NCI-H1105 (cell line): ENCODE results near the gene CDKL2.

Source experiments
- DNase-seq: peaks from one replicate; lab custom pipeline; 2025; lab: John Stamatoyannopoulos, UW

Gene CDKL2

DNA sequence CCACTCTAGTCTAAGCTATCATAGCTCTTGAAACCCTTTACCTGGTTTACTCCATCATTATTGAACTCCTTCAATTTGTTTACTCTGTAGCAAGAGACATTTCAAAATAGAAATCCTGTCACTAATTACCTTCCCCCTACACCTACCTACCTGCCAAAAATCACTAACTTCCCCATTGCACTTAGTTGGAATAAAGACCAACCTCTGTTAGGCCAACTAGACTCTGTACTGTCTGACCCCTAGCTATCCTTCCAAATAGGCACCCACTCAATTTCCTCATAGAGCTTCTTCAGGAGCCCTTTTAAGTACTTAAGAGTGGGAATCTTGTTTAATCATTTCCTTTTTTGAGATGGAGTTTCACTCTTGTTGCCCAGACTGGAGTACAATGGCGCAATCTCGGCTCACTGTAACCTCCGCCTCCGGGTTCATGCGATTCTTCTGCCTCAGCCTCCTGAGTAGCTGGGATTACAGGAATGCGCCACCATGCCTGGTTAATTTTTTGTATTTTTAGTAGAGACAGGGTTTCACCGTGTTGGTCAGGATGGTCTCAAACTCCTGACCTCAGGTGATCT, 8.9 kb upstream of the CDKL2 start:
- DNase-seq = no peak

DNA sequence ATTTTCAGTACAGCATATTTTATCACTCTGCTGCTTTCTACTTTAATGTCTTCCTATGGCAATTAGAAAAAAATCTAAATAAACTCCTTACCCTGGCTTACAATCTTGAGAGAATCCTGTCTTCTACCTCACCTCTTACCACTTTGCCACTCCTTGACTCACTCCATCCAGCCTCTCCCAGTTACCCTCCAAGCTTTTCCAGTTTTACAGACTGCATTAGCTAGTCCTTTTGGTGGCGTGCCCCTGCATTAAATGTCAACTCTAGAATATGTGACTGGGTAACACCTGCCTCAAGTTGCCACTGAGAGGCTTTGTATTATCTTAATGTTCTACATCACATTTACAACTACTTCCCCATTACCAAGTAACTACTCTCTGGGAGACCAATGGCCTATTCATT, 7.5 kb upstream of the CDKL2 start:
- DNase-seq = no peak

DNA sequence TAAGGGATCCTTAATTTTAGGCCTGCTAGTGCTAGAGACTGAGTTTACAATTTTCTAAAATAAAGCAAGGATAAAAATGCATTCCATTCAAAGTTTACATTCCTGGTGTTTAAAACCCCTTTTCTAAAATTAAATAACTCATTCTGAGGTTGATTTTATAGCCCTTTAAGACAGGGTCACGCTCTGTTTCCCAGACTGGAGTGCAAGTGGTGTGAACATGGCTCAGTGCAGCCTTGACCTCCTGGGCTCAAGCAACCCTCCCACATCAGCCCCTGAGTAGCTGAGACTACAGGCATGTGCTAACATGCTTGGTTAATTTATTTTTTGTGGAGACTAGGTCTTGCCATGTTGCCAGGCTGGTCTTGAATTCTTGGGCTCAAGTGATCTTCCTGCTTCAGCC, 6.8 kb upstream of the CDKL2 start:
- DNase-seq = no peak

GRCh38 chr4:75634951-75635350, 4.6 kb upstream of the CDKL2 start:
- DNase-seq = no peak

GRCh38 chr4:75634281-75634680, 4.0 kb upstream of the CDKL2 start:
- no peak for DNase-seq

GRCh38 chr4:75633846-75634245, 3.5 kb upstream of the CDKL2 start:
- DNase-seq = no peak

DNA sequence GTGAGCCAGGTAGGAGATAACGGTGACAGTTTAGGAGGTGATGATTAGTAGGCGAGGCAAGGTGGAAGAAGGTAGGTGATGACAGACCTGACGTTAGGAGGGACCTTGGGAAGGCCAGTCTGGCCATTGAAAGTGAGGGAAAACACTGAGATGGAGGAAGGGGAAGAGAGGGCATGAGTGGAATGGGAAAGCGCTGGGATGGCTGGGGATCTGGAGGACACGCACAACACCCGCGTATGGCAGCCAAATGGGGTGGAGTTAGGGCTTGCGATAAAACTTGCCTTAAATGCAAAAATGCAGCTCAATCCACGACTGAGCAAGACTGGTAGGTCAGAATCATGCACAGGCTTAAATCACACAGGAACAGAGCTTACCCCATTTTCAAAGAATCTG, 605 bp upstream of the CDKL2 start:
- no peak for DNase-seq

GRCh38 chr4:75629239-75629638, 1.1 kb downstream of the CDKL2 start:
- no peak for DNase-seq

- no peak for DNase-seq
Measured at GRCh38 chr4:75623026-75623425, 7.3 kb downstream of the CDKL2 start.

DNA sequence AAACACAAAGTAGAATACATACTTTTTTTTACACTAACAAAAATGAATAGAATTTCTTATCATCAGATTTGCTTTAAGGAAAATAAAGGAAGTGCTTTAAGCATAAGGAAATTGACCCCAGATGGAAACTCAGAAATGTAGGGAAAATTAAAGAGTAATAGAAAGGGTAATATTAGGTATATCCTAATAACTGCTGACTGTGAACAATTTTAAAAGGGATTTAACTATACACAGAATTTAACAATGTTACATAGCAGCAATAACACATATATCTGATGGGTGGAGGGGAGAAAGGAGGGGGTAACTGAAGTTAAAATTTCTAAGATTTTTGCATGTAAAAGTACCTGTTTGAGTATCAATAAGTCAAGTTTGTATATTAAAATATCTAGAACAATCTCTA, 8.6 kb downstream of the CDKL2 start:
- DNase-seq = no peak

DNA sequence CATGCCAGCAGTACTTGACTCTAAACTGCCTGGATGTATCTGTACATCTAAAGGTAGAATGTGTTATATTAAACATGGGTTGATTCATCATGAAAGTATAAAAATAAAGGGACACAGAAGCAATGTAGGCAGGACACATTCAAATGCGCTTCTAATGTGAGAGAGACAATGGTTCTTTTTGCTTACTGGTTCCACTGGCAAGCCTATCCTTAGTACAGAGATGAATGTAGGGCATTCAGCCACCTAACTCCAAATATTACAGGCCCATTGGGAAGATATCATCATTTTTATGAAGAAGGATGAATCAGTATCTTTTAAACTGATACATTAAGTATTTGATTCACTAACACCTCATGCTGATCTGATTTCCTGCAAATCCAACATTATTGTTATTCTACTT, 18.0 kb downstream of the CDKL2 start:
- DNase-seq = no peak

- no peak for DNase-seq
Measured at GRCh38 chr4:75605928-75606327, 24.4 kb downstream of the CDKL2 start.

GRCh38 chr4:75599647-75600046, 30.7 kb downstream of the CDKL2 start:
- no peak for DNase-seq

- no peak for DNase-seq
Measured at GRCh38 chr4:75598390-75598789, 31.9 kb downstream of the CDKL2 start.

- no peak for DNase-seq
Measured at GRCh38 chr4:75596061-75596460, 34.3 kb downstream of the CDKL2 start.

DNA sequence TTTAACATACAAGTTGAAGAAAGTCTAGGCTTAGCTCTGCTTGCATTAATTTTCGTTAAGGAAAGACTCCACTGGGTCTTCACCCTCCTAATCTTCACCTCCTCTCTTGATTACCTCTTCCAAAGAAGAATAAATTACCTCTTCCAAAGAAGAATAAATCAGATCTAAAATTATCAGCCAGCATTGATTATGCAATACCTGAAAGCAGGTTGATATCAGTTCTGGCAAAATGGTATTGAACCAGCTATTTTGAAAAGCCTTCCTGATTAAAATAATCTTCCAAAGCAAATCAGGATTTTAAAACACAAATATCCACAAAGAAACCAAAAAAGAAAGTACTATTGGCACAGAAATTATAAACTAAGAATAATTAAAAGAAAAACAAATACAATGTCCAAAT, 36.9 kb downstream of the CDKL2 start:
- DNase-seq = no peak

- no peak for DNase-seq
Measured at GRCh38 chr4:75584067-75584466, 46.3 kb downstream of the CDKL2 start.

DNA sequence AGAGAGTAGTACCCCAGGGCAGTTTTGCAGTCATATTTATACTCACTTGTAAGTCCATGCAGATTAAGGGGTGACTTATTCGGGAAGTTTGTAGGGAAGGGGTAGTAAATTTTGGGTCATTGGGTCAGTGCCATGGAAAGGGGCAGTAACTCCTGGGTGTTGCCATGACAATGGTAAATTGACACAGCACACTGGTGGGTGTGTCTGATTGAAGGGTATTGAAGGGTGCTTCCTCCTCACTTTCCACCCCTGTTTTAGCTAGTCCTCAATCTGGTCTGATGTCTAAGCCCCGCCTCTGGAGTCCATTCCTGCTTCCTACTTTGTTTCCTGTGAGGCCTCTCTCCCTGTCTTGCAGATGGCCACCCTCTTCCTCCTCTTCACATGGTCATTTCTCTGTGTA, 62.6 kb downstream of the CDKL2 start:
- DNase-seq = no peak

DNA sequence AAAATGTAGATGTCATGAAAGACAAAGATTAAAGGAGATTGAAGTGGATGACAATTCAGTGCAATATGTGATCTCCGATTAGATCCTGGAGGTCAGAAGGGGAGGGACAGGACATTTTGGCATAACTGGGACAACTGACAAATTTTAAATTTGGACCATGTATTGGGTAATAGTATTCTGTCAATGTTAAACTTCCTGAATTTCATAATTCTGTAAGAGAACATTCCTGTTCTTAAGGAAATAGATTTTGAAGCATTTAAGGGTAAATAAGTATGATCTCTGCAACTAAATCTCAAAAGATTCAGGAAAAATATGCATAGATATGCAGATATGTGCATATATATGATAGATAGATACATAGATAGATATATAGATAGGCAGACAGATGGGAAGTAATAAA, 63.4 kb downstream of the CDKL2 start:
- no peak for DNase-seq

DNA sequence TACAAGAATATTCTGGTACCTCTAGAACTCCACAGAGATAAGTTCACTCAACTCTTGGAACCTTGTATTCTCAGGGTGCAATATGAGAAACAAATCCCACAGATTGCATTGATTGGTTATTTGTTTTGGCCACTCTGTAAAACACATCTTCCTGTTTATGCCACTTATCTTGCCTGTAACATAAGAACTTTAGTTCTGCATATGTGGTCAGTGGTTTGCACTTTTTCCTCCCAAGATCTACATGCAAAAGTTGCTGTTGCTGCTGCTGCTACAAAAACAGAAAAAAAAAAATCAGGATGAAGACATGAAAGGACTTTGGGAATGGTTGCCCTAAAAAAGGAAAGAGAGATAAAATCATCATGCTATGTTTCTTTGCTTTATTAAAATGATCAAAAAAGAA, 64.8 kb downstream of the CDKL2 start:
- no peak for DNase-seq

DNA sequence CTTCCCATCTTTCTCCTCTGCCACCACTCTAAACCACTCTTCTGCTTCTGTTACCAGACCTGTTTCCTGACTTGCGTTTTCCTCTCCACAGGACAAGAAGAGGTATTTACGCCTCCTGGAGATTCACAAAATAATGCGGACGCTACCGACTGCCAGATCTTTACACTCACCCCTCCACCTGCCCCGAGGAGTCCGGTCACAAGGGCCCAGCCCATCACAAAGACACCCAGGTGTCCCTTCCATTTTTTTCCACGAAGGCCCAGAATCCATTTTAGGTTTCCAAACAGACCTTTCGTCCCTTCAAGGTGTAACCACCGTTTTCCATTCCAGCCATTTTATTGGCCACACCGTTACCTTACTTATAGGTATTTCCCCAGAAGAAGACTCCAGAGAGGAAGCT, 66.3 kb downstream of the CDKL2 start:
- no peak for DNase-seq

DNA sequence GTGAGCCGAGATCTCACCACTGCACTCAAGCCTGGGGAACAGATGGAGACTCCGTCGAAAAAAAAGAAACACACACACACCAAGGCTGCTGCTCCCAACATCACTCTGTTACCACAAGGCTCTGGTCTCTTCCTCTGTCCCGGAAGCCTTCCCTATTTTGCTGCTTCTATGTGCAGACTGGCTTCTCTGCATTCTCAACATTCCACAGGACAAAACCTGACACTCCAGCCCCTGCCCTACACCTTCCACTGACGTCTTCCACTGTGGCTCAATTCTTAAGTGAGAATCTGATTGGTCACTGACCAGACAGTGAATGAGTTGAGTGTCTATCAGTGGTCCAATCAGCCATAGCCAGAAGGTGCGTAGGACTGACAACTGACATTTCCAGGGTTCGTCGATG, 68.5 kb downstream of the CDKL2 start:
- no peak for DNase-seq

DNA sequence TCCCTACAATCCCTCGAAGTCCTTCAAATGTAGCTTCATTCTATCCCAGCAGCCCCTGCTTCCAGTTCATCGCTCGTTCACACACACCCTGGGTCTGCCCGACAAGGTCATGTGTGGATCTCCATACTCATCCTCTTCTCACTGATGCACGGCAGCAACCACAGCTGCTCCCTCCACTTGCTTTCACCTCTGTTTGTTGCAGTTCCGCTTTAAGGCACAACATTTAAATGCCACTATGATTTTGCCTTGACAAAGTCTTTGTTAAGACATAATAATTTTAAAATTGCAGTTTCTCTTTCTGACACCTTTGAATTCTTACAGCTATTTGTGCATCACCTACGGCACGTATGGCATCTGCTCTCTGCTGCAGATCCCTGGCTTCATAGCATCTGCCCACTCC, 72.6 kb downstream of the CDKL2 start:
- DNase-seq = no peak

DNA sequence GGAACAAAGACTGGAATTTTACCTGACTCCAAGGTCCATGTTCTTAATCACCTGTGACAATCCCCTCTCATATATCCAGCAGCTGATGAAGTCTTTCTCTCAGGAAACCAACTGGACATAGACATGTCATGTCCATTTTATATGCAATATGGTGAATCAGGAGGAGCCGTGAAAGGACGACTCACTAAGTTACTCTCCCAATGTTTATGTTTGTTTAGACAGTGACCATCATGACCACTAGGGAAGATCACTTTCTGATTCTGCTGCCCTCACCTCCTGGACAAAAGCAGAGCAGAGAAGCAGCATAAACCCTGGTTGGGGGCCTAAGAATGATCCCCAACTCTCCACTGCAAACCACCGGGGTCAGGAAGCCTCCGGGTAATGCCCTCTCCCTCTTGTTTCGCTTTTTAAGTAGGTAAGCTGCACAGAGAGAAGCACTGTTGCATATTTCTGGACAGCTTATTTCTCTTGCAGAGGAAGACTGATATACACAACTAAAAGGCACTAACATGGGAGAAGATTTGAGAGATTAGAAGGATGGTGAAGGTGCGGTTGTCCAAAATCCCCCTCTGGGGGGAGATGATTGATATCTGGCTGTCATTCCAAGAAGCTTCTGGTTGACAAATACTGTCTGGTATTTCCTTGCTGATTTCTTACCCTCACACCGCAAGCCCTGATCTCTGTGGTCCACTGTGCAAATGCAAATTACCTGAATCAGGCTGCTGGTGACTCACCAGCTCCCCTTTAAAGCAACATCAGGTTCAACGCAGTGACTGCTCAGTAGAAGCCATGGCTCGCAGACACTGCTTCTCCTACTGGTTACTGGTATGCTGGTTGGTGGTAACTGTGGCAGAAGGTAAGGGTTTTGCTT, 74.8 kb downstream of the CDKL2 start, which contains the start of gene ODAPH:
Gene ODAPH, plus strand, starts transcription at position 773 of the 871 bp plus-strand sequence. Its CDS starts 17 bp downstream, at position 790.
- no peak for DNase-seq
